Spleen (tissue), 11 donors: ENCODE data around the gene ACSS1. TPM values are rescaled to one million over a fixed set of nuclear protein-coding genes. Genes with fewer than 3 reads are reported as not detected.

Experiments used
- DNase-seq: peaks from one replicate; pipeline ENCODE4 v3.0.0-alpha.2; 2020
- H3K27ac ChIP-seq, 8 donors: fragments of 200-600 bp; sonication (generic) in 7 of 8; 1 replicate in 4 of 8; 2 replicates in 4 of 8; pipeline versions ENCODE4 v1.5.0 to v1.8.0; 2016 to 2021; ENCODE audit warnings: inconsistent platforms in 4 of 8, mild to moderate bottlenecking in 4 of 8, moderate library complexity in 1 of 8
- H3K27me3 ChIP-seq, 7 donors: fragments of 200-600 bp; sonication (generic) in 6 of 7; replicated peaks in 1 of 7; 1 replicate in 4 of 7; 2 replicates in 3 of 7; pipeline versions ENCODE4 v1.5.0 to v1.8.0; 2016 to 2021; ENCODE audit warnings: inconsistent platforms in 3 of 7, mild to moderate bottlenecking in 1 of 7
- H3K36me3 ChIP-seq, 6 donors: fragments of 200-600 bp; sonication (generic) in 5 of 6; 1 replicate in 4 of 6; 2 replicates in 2 of 6; pipeline versions ENCODE4 v1.5.0 to v1.8.0; 2016 to 2021; ENCODE audit warnings: inconsistent platforms in 2 of 6
- H3K4me1 ChIP-seq, 6 donors: fragments of 200-600 bp; sonication (generic) in 5 of 6; 1 replicate in 3 of 6; 2 replicates in 3 of 6; pipeline versions ENCODE4 v1.5.0 to v1.8.0; 2016 to 2021; ENCODE audit warnings: inconsistent platforms in 3 of 6
- H3K4me3 ChIP-seq, 8 donors: fragments of 200-600 bp; sonication (generic) in 7 of 8; 1 replicate in 4 of 8; 2 replicates in 4 of 8; pipeline versions ENCODE4 v1.5.0 to v1.8.0; 2016 to 2021; ENCODE audit warnings: inconsistent platforms in 4 of 8, mild to moderate bottlenecking in 4 of 8, moderate library complexity in 2 of 8
- H3K9me3 ChIP-seq, 8 donors: fragments of 200-600 bp; sonication (generic) in 7 of 8; 1 replicate in 4 of 8; 2 replicates in 4 of 8; pipeline versions ENCODE4 v1.5.0 to v1.8.0; 2016 to 2021; ENCODE audit warnings: inconsistent platforms in 4 of 8
- CTCF ChIP-seq, 11 experiments: fragments of 200-600 bp in 7 of 11; fragments of 450-650 bp in 4 of 11; sonication (generic) in 4 of 11; IDR thresholded peaks in 8 of 11; conservative IDR thresholded peaks in 3 of 11; 1 replicate in 7 of 11; 2 replicates in 4 of 11; pipeline versions ENCODE4 v1.4.0 to v1.8.0; 2016 to 2021; ENCODE audit warnings: antibody characterized with exemption in 11 of 11, inconsistent platforms in 4 of 11, mild to moderate bottlenecking in 1 of 11
- POLR2A ChIP-seq, 3 donors: fragments of 450-650 bp; IDR thresholded peaks; one replicate each; pipeline ENCODE4 v1.5.1; 2017; ENCODE audit warnings: antibody characterized with exemption in 3 of 3, mild to moderate bottlenecking in 1 of 3
- POLR2AphosphoS5 ChIP-seq, 3 donors: sonication (generic); formaldehyde crosslinking; IDR thresholded peaks; one replicate each; pipeline ENCODE4 v1.5.1; 2017; ENCODE audit warnings: antibody characterized with exemption in 3 of 3
- WGBS, 5 donors: extraction: QIAGEN DNeasy Blood & Tissue Kit in 3 of 5; methylation state at CpG; one replicate each; pipeline versions ENCODE4 v1.1.5 to v1.1.7; 2013 to 2018; 5-methylcytosine and 5-hydroxymethylcytosine counted together
- intact Hi-C: fragments of 100-400 bp; cut with DNase I; formaldehyde crosslinking; loops from one replicate; pipeline ENCODE4 v1.15.0; 2023; ENCODE audit warnings: low total_unique reads
- polyA plus RNA-seq, 3 donors: library from polyadenylated mRNA; stranded (reverse); fragments of 200-250 nt; gene quantifications; one replicate each; pipeline ENCODE4 v1.2.1, GENCODE V29; 2013
- total RNA-seq, 7 donors: library from RNA; depleted of rRNA in 3 of 7; stranded (reverse); fragments of >200 nt in 3 of 7; fragmentation: NEBNext Ultra II Directional in 4 of 7; extraction: Animal tissue kit (Norgen Biotek cat#: 25700) in 4 of 7; gene quantifications; one replicate each; pipeline versions ENCODE4 v1.1.0 to v1.2.1, GENCODE V29; 2016 to 2021
- donor health status: healthy with polysubstance abuse.
- donor health status: DM: no; HTN: no; CAD: no; lungs with moderate emphysema.
- donor health status: DM: no; HTN: no; CAD: no.
- donor health status: Bipolar disorder and iron deficiency.
- donor health status: healthy.
- donor health status: DM: no; HTN: no; CAD: no.
- donor health status: DM: yes; HTN: yes; CAD: no.

The ACSS1 gene
- total and polyA plus RNA-seq, 10 donors, result 20.3 to 50.8 (median 36.4) TPM

GRCh38 chr20:25084626-25085187 lies 26.8 kb upstream of the ACSS1 start:
- WGBS, 5 donors, result 4 to 11% (median 5%) methylated on average over 30 to 36 of the region's 36 CpGs
- peak; percentile 69 for DNase-seq
- H3K27me3 ChIP-seq, result peaks cover 18 to 94% (median 68%) of the 10 kb centered on the region in 7 donors

GRCh38 chr20:25083773-25084625 lies 26.1 kb upstream of the ACSS1 start:
- peaks cover 0 to 39% (median 22%) of the 10 kb centered on the region in 6 donors for H3K4me1 ChIP-seq
- H3K4me3 ChIP-seq, result peak overlapping the region in 2 of 8 donors; percentile 6 to 46
- no peak overlapping the region for H3K27ac ChIP-seq
- peak; percentile 75 for DNase-seq
- peaks cover 18 to 97% (median 72%) of the 10 kb centered on the region in 7 donors for H3K27me3 ChIP-seq
- TF ChIP-seq CTCF (IDR thresholded peaks at IDR 0.05 in 8 of 11, conservative IDR thresholded peaks at IDR 0.05 in 3 of 11) (peak in 1 of 11 experiments; percentile 39), POLR2A (IDR thresholded peaks at IDR 0.05) (no peak)
- no peaks in the 10 kb centered on the region for H3K36me3 ChIP-seq
- no peaks in the 10 kb centered on the region for H3K9me3 ChIP-seq
- WGBS, 5 donors, result 9 to 16% (median 12%) methylated on average over 29 to 54 of the region's 54 CpGs
- intact Hi-C loops, result loop anchor here (10.0 kb wide), 1 partner anchor 311 kb away; the partner anchor contains the start of gene ABHD12

More at GRCh38 chr20:25084626-25085187, 26.8 kb upstream of the ACSS1 start:
- H3K36me3 ChIP-seq, result no peaks in the 10 kb centered on the region
- intact Hi-C loops, result loop anchor here (10.0 kb wide), 1 partner anchor 310 kb away; the partner anchor contains the start of gene ABHD12
- H3K4me3 ChIP-seq, result peak overlapping the region in 2 of 8 donors; percentile 6 to 46
- no peak for TF ChIP-seq CTCF (IDR thresholded peaks at IDR 0.05 in 8 of 11, conservative IDR thresholded peaks at IDR 0.05 in 3 of 11)
- peaks cover 0 to 39% (median 22%) of the 10 kb centered on the region in 6 donors for H3K4me1 ChIP-seq
- no peaks in the 10 kb centered on the region for H3K9me3 ChIP-seq
- no peak overlapping the region for H3K27ac ChIP-seq

- DNase-seq, result peak; percentile 76
- Histone ChIP-seq H3K27ac (no peak overlapping the region), H3K4me3 (peak overlapping the region in 1 of 8 donors; percentile 46), H3K36me3 (no peaks in the 10 kb centered on the region), H3K9me3 (no peaks in the 10 kb centered on the region), H3K27me3 (peaks cover 18 to 97% (median 79%) of the 10 kb centered on the region in 7 donors), H3K4me1 (peaks cover 0 to 39% (median 22%) of the 10 kb centered on the region in 6 donors)
- 6 to 16% (median 8%) methylated on average over 44 of the region's 44 CpGs for WGBS, 5 donors
- no peak for TF ChIP-seq POLR2AphosphoS5 (IDR thresholded peaks at IDR 0.05)
- TF ChIP-seq POLR2A (IDR thresholded peaks at IDR 0.05), result no peak
- TF ChIP-seq CTCF (IDR thresholded peaks at IDR 0.05 in 8 of 11, conservative IDR thresholded peaks at IDR 0.05 in 3 of 11), result no peak
- intact Hi-C loops, result loop anchor here (10.0 kb wide), 1 partner anchor 312 kb away; the partner anchor contains the start of gene ABHD12
These were observed 25.3 kb upstream of the ACSS1 start for GRCh38 chr20:25083141-25083772.
